ENCODE results near the gene FLRT2. TPM values are rescaled to one million over a fixed set of nuclear protein-coding genes. Genes with fewer than 3 reads are reported as not detected.

Gene FLRT2
- total RNA-seq, 2 experiments from 2014 or later: not detected

GRCh38 chr14:85594217-85594616, 64.3 kb downstream of the FLRT2 start:
- ChIA-PET POLR2A (no interaction called here), CTCF (no interaction called here)

GRCh38 chr14:85595981-85596380, 66.0 kb downstream of the FLRT2 start:
- ChIA-PET POLR2A (no interaction called here), CTCF (interaction anchor here (0.7 kb wide), 1 partner anchor 22 kb away, joined by 4 read pairs; no protein-coding TSS in a partner anchor)

GRCh38 chr14:85596562-85596961, 66.6 kb downstream of the FLRT2 start:
- POLR2A ChIA-PET: no interaction called here
- CTCF ChIA-PET: no interaction called here

GRCh38 chr14:85597701-85598100, 67.8 kb downstream of the FLRT2 start:
- ChIA-PET POLR2A (no interaction called here), CTCF (no interaction called here)

- POLR2A ChIA-PET: no interaction called here
- CTCF ChIA-PET: no interaction called here
Measured at GRCh38 chr14:85599939-85600338, 70.0 kb downstream of the FLRT2 start.

- ChIA-PET POLR2A (no interaction called here), CTCF (no interaction called here)
Measured at GRCh38 chr14:85601246-85601645, 71.3 kb downstream of the FLRT2 start.

GRCh38 chr14:85601690-85602089, 71.7 kb downstream of the FLRT2 start:
- CTCF ChIA-PET: interaction anchor here (0.6 kb wide), 1 partner anchor 10 kb away, joined by 3 read pairs; no protein-coding TSS in a partner anchor
- POLR2A ChIA-PET: no interaction called here

- ChIA-PET POLR2A (no interaction called here), CTCF (interaction anchor here (0.6 kb wide), 1 partner anchor 10 kb away, joined by 3 read pairs; no protein-coding TSS in a partner anchor)
Measured at GRCh38 chr14:85602345-85602744, 72.4 kb downstream of the FLRT2 start.

GRCh38 chr14:85604021-85604420, 74.1 kb downstream of the FLRT2 start:
- ChIA-PET POLR2A (no interaction called here), CTCF (no interaction called here)

- POLR2A ChIA-PET: no interaction called here
- CTCF ChIA-PET: no interaction called here
Measured at GRCh38 chr14:85604714-85605113, 74.8 kb downstream of the FLRT2 start.

GRCh38 chr14:85607651-85608081, 77.7 kb downstream of the FLRT2 start:
- ChIA-PET POLR2A (no interaction called here), CTCF (no interaction called here)

GRCh38 chr14:85613496-85613895, 83.6 kb downstream of the FLRT2 start:
- CTCF ChIA-PET: no interaction called here
- POLR2A ChIA-PET: no interaction called here

- ChIA-PET POLR2A (no interaction called here), CTCF (no interaction called here)
Measured at GRCh38 chr14:85616386-85616885, 86.5 kb downstream of the FLRT2 start.

GRCh38 chr14:85616886-85617285, 86.9 kb downstream of the FLRT2 start:
- POLR2A ChIA-PET: no interaction called here

GRCh38 chr14:85617791-85618190, 87.8 kb downstream of the FLRT2 start:
- ChIA-PET CTCF (no interaction called here), POLR2A (no interaction called here)

More at GRCh38 chr14:85616886-85617285, 86.9 kb downstream of the FLRT2 start:
- CTCF ChIA-PET: no interaction called here

GRCh38 chr14:85618390-85618789, 88.4 kb downstream of the FLRT2 start:
- ChIA-PET POLR2A (no interaction called here), CTCF (no interaction called here)

- POLR2A ChIA-PET: no interaction called here
Measured at GRCh38 chr14:85618978-85619377, 89.0 kb downstream of the FLRT2 start.

GRCh38 chr14:85619851-85620250, 89.9 kb downstream of the FLRT2 start:
- ChIA-PET CTCF (no interaction called here), POLR2A (no interaction called here)

More at GRCh38 chr14:85618978-85619377, 89.0 kb downstream of the FLRT2 start:
- CTCF ChIA-PET: no interaction called here

GRCh38 chr14:85620947-85621346, 91.0 kb downstream of the FLRT2 start:
- ChIA-PET POLR2A (no interaction called here), CTCF (no interaction called here)

- POLR2A ChIA-PET: no interaction called here
- CTCF ChIA-PET: no interaction called here
Measured at GRCh38 chr14:85622106-85622505, 92.2 kb downstream of the FLRT2 start.

- POLR2A ChIA-PET: no interaction called here
- CTCF ChIA-PET: no interaction called here
Measured at GRCh38 chr14:85622986-85623685, 93.2 kb downstream of the FLRT2 start.

GRCh38 chr14:85625925-85626585, 96.1 kb downstream of the FLRT2 start:
- ChIA-PET POLR2A (no interaction called here), CTCF (no interaction called here)
